ENCODE measurements around the gene HK1. TPM values are rescaled to one million over a fixed set of nuclear protein-coding genes. Genes with fewer than 3 reads are reported as not detected.

HK1 gene
- 125 and 333 TPM in 2 replicates for total RNA-seq

DNA sequence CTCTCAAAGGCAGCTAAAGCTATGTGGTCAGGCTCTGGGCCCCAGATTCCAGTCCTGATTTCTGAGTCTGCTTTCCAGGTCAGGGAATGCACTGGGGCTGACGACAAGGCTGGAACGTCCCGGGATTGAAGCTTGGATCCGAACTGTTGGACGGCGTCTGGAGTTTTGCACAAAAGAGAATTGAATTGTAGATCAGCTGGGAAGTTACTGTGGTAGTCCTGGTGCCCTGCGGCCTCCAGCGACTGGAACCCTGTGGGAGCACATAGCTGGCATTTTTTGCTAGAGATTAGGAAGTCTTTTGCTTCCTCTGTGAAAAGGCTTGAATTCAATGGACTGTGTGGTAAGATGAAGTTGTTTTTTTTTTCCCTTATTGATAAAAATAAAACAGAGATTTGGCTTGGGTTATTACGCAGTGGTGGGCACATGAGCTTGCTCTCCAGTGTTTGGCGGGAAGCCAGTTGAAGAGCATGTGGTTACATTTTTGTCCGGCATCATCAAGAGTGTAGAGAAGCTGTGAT, at the start of gene HK1:
Gene HK1, plus strand, starts transcription at position 51 of the 518 bp plus-strand sequence.

DNA sequence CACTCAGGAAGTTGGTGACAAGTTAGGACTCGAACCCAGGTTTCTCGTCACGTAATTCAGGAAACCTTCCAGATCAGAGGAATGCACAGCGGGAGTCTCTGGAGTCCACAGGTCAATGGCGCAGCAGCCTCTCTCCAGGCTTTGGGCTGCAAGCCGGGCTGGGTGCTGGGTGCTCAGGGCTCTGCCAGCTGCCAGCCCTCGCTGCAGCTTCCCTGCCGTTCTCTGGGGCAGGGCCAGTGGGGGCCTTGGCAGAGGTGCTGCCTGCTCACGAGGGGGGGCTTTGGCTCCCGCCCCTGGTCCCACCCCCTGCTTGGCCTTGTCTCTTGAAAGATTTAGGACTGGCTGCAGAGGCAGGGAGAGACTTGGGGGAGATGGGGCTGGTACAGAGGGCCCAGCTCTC, 138.4 kb downstream of the HK1 start, which contains the start of gene TACR2:
Gene TACR2, minus strand, starts transcription at position 224 of the 400 bp plus-strand sequence. CDS start 595 bp downstream, outside the sequence.

GRCh38 chr10:69451209-69451783, 173.0 kb downstream of the HK1 start, which contains the start of gene TSPAN15:
TSS of gene TSPAN15 (plus strand) at chr10:69451465. CDS start at chr10:69451595, 130 bp downstream.

Other genes with a start within 250 kb of the HK1 start
- gene SRGN, start 190.4 kb upstream of the HK1 start, total RNA-seq: 0.93 and 1.7 TPM in 2 replicates
- 59.1 and 79.2 TPM in 2 replicates for gene VPS26A, start 154.3 kb upstream of the HK1 start, total RNA-seq
- 61.9 and 63.8 TPM in 2 replicates for gene SUPV3L1, start 98.3 kb upstream of the HK1 start, total RNA-seq
- 2.4 and 14.7 TPM in 2 replicates for gene HKDC1, start 58.2 kb upstream of the HK1 start, total RNA-seq
- 0.07 TPM in 1 of 2 replicates, not detected in the other for gene TACR2, start 138.4 kb downstream of the HK1 start, total RNA-seq
- gene TSPAN15, start 173.0 kb downstream of the HK1 start, total RNA-seq: 4.4 and 12.7 TPM in 2 replicates